Stimulated activated naive CD8-positive, alpha-beta T cell treated with anti-CD3 and anti-CD28 coated beads, Interleukin-15, Interleukin-2, amounts not matched to agents 100 U/mL and 50 U/mL, for 24 hours (primary cell): ENCODE results near the gene RALA.

ENCODE experiments used
- ATAC-seq: fragments of 150-1000 bp; cut with Tn5 transposase; one replicate; pipeline ENCODE4 v1.10.0; 2021
- DNase-seq: peaks from one replicate; pipeline ENCODE4 v3.0.0; 2021

The RALA gene, protein sequence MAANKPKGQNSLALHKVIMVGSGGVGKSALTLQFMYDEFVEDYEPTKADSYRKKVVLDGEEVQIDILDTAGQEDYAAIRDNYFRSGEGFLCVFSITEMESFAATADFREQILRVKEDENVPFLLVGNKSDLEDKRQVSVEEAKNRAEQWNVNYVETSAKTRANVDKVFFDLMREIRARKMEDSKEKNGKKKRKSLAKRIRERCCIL

DNA sequence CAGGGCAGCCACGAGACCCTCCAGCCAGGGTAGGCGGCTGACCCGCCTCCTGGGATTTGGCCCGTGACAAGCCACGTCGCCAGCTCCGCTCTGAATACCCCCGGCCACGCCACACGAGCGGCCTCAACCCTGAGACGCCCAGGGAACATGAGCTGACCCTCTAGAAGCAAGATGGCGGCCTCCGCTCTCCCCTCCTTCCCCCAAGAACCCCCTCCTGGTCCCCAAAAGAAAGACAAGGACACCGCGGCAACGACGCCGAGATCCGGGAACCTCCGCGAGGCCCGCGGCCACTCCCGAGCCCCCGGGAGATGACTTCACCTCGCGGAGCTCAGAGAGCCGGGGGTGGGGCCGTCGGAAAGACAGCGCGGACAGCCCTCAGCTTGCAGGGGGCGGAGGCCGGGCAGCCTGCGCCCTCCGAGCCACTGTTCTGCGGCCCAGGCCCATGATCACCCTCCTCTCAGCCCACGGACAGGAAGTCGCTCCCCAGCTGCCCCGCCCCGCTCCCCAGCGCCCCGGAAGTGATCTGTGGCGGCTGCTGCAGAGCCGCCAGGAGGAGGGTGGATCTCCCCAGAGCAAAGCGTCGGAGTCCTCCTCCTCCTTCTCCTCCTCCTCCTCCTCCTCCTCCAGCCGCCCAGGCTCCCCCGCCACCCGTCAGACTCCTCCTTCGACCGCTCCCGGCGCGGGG lies at the start of gene RALA:
Gene RALA (plus strand): TSS at position 526 of the 685 bp plus-strand sequence. CDS start 63,096 bp downstream, outside the sequence.
- DNase-seq (peak; percentile 91), ATAC-seq (peak; percentile 98)

DNA sequence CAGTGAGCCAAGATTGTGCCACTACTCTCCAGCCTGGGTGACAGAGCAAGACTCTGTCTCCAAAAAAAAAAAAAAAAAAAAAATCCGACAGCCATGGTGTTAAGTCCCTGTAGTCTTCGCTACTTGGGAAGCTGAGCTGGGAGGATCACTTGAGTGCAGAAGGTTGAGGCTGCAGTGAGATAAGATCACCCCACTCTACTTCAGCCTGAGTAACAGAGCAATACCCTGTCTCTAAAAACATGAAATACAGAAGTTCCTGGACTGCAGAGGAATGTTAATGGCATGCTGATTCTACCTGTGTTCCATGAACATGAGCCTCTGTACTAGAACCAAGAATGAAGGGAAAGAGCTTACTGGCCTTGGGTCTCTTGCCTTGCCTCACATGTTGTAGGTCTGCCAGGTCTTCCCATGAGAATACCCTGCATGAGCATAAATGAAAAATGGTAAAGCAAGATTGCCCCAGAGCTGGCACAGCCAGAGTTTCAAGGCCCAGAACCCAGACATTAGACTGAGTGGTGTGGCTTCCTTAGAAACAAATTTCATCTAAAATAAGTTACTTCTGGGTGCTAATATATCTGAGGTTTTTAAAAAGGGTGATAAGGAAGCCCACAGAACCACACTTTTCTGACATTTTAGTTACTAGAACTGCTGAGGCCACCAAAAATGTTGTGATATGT lies 48.6 kb upstream of the RALA start:
- ATAC-seq (no peak), DNase-seq (no peak)

DNA sequence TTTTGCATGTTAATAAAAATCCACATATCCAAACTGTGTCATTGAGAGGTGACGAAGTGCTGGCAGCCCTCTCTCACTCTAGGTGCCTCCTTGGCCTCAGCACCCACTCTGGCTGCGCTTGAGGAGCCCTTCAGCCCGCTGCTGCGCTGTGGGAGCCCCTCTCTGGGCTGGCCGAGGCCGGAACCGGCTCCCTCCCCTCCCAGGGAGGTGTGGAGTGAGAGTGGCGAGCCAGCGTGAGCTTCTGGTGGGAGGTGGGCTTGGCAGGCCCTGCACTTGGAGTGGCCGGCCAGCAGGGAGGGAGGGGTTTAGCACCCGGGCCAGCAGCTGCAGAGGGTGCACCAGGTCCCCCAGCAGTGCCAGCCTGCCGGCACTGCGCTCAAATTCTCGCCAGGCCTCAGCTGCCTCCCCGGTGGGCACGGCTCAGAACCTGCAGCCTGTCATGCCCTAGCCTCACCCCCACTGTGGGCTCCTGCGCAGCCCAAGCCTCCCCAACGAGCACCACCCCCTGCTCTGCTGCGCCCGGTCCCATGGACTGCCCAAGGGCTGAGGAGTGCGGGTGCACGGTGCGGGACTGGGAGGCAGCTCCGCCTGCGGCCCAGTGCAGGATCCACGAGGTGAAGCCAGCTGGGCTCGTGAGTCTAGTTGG lies 46.0 kb upstream of the RALA start:
- ATAC-seq, result no peak
- DNase-seq, result no peak

- peak; percentile 78 for DNase-seq
Measured at GRCh38 chr7:39580149-39580874, 43.1 kb upstream of the RALA start.

DNA sequence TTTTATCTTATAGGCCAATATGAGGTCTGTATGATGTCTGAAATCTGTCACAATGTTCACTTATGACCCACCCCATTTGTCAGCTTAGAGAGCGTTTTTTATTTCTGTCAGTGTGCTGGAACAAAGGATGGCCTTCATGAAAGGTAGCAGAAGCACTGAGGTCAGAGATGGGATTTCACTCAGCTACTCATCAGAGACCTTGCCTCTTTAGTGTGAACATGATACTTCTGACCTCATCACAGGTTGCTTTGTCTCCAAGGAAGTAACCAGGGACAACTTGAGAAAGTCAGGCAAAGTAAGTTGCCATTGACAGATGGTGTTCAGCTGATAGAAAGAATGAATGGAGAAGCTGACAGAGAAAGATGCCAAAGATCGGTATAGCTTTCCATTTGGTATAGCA lies 40.8 kb upstream of the RALA start:
- ATAC-seq (no peak), DNase-seq (no peak)

More at GRCh38 chr7:39580149-39580874, 43.1 kb upstream of the RALA start:
- ATAC-seq, result peak; percentile 91

DNA sequence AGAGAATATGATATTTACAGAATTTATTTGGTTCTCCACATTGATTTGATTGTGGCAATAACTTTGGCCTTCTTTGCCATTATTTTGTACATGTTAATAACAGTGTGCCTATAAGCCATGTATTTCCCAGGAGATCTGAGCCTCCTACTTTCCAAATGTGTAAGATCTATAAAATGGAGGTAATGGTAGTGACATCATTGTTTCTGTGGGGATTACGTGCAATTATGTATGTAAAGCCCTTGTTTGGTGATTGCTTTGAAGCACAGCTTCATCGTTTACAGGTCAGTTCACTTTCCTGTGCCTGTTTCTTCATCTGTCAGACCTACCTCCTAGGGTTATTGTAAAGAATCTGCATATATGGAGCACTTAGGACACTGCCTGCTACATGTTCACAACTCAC lies 39.8 kb upstream of the RALA start:
- DNase-seq, result no peak
- no peak for ATAC-seq

DNA sequence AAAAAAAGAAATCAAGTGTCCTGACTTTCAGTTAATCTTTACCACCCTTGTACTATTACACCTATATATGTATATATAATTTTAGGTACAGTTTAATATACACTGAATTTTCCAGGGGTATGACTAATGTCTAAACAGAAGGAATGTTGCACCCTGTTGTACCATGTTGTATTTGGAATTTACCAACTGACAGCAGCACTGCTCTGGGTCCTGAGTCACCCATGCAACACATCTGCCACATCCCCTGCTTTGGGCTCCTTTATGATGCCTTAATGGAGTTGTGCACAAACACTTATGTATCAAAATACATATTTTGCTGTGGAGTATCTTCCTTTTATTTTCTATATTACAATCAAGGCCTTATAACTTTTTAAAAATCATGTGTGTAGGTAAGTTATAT lies 36.0 kb upstream of the RALA start:
- DNase-seq (no peak), ATAC-seq (no peak)

- DNase-seq (no peak), ATAC-seq (no peak)
Measured at GRCh38 chr7:39588416-39588815, 35.0 kb upstream of the RALA start.

GRCh38 chr7:39589323-39590111 lies 33.9 kb upstream of the RALA start:
- peak; percentile 64 for DNase-seq
- ATAC-seq, result peak; percentile 91

GRCh38 chr7:39592586-39592985 lies 30.8 kb upstream of the RALA start:
- ATAC-seq (peak; percentile 73), DNase-seq (no peak)

DNA sequence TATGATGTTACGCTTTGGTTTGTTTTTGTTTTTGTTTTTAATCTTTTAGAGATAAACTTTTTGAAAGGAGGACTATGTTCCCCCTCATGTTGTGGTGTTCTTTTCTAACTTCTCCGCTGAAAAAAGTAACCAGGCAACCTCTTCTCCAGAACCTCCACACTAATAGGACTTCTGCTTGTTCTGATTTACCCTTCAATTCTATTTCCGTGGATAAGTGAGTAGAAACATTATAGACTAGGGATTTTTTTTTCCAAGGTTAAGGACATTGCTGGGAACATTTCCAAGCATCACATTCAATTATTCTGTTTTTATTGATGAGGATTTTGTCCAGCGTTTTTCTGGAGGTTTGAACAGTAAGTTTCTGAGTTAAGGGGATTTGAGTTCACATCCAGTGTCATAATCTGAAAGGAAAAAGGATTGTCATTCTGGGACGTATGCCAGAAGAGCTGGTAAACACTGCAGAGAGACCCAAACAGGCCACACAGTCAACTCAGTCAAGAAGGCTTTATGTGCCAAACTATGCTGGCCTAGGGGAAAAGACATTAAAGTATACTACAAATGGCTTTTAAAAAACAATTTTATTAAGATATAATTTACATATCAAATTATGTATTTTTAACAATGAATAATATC lies 28.3 kb upstream of the RALA start:
- DNase-seq, result no peak
- no peak for ATAC-seq

DNA sequence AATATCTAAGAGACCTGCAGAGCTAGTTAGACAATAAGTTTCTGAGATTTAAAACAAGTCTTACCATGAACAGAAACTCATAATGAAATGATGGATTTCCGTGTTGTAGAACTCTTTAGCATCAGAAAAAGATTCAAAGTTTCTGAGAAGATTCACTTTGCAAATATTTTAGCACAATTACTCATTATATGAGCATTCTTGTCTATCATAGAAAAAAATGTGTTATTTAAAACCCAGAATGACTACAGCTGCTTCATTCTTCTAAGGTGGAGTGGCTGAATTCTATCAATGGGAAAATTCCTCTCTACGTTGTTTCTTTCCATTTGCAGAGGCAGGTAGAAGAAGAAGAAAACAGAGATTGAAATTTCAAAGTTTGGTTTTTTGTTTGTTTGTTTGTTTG lies 21.0 kb upstream of the RALA start:
- ATAC-seq (no peak), DNase-seq (no peak)

GRCh38 chr7:39603924-39604323 lies 19.4 kb upstream of the RALA start:
- no peak for ATAC-seq
- no peak for DNase-seq

- no peak for DNase-seq
- ATAC-seq, result peak; percentile 81
Measured at GRCh38 chr7:39605087-39605486, 18.3 kb upstream of the RALA start.

DNA sequence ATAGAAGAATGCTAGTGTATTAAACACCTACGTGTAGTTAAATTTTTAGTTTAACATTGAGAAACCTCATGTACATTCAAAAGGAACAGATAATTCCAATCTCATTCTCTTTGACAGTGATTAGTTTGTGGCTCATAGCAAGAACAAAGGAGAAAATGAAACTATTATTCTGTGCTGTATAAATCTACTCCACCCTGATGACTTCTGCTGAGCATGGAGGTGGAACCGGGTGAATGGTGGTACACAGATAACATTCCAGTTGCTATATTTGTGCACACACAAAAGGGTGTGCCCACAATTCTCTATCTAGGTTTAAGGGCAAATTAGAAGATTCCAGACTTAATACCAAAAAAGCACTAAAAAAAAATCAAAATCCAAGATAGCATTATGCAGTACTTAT lies 17.0 kb upstream of the RALA start:
- no peak for ATAC-seq
- no peak for DNase-seq

GRCh38 chr7:39606941-39607340 lies 16.4 kb upstream of the RALA start:
- ATAC-seq (no peak), DNase-seq (no peak)

- ATAC-seq, result no peak
- no peak for DNase-seq
Measured at GRCh38 chr7:39607865-39608264, 15.5 kb upstream of the RALA start.

GRCh38 chr7:39608278-39608677 lies 15.1 kb upstream of the RALA start:
- DNase-seq (no peak), ATAC-seq (no peak)

- ATAC-seq (peak; percentile 58), DNase-seq (peak; percentile 42)
Measured at GRCh38 chr7:39609113-39609934, 14.0 kb upstream of the RALA start.

GRCh38 chr7:39609935-39610263 lies 13.5 kb upstream of the RALA start:
- DNase-seq, result no peak
- ATAC-seq, result no peak
